Measurements from ENCODE around the gene LRCH4. TPM values are rescaled to one million over a fixed set of nuclear protein-coding genes. Genes with fewer than 3 reads are reported as not detected.
"Not testable (repeated sequence)": the region's sequence is repeated elsewhere in the genome, so short reads cannot be mapped to it uniquely, and the experiment has no call there.

The LRCH4 gene
- total RNA-seq, 2 donors from 2014 or later, result 99.8 to 131 TPM

GRCh38 chr7:100538654-100539435, 47.1 kb downstream of the LRCH4 start, which contains the start of gene AGFG2:
Gene AGFG2 (plus strand): TSS chr7:100539203. CDS start chr7:100539347, 144 bp downstream.
- no peaks in the 10 kb centered on the region for H3K27me3 ChIP-seq (replicated peaks; ENCODE audit: insufficient read depth)
- H3K4me1 ChIP-seq (ENCODE audit: control insufficient read depth in 1 of 2, low read depth in 2 of 2), result peaks cover 6 to 28% of the 10 kb centered on the region in 2 donors
- no peaks in the 10 kb centered on the region for H3K36me3 ChIP-seq
- peak within 1 kb of the TSS; percentile 72 to 74 for H3K27ac ChIP-seq
- ATAC-seq (ENCODE audit: insufficient number of reproducible peaks, low FRiP score, low read depth) (peak; percentile 98), DNase-seq (ENCODE audit: low spot score) (peak; percentile 100)
- no peaks in the 10 kb centered on the region for H3K9me3 ChIP-seq
- peak within 1 kb of the TSS; percentile 87 for H3K4me3 ChIP-seq
- TF ChIP-seq, protein P1, sequence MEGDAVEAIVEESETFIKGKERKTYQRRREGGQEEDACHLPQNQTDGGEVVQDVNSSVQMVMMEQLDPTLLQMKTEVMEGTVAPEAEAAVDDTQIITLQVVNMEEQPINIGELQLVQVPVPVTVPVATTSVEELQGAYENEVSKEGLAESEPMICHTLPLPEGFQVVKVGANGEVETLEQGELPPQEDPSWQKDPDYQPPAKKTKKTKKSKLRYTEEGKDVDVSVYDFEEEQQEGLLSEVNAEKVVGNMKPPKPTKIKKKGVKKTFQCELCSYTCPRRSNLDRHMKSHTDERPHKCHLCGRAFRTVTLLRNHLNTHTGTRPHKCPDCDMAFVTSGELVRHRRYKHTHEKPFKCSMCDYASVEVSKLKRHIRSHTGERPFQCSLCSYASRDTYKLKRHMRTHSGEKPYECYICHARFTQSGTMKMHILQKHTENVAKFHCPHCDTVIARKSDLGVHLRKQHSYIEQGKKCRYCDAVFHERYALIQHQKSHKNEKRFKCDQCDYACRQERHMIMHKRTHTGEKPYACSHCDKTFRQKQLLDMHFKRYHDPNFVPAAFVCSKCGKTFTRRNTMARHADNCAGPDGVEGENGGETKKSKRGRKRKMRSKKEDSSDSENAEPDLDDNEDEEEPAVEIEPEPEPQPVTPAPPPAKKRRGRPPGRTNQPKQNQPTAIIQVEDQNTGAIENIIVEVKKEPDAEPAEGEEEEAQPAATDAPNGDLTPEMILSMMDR (IDR thresholded peaks at IDR 0.05), result no peak

GRCh38 chr7:100538348-100538653, 47.6 kb downstream of the LRCH4 start:
- TF ChIP-seq, protein P1 (IDR thresholded peaks at IDR 0.05), result no peak
- Histone ChIP-seq H3K36me3 (no peaks in the 10 kb centered on the region), H3K27me3 (replicated peaks; ENCODE audit: insufficient read depth) (no peaks in the 10 kb centered on the region), H3K4me3 (peak overlapping the region; percentile 58), H3K27ac (peak overlapping the region in 1 of 2 donors; percentile 74), H3K4me1 (ENCODE audit: control insufficient read depth in 1 of 2, low read depth in 2 of 2) (peaks cover 5 to 25% of the 10 kb centered on the region in 2 donors), H3K9me3 (no peaks in the 10 kb centered on the region)
- ATAC-seq (ENCODE audit: insufficient number of reproducible peaks, low FRiP score, low read depth) (no peak), DNase-seq (ENCODE audit: low spot score) (no peak)

- not testable (repeated sequence) for H3K36me3 ChIP-seq; H3K27ac ChIP-seq; H3K4me3 ChIP-seq; H3K27me3 ChIP-seq (replicated peaks; ENCODE audit: insufficient read depth); H3K9me3 ChIP-seq; DNase-seq (ENCODE audit: low spot score); ATAC-seq (ENCODE audit: insufficient number of reproducible peaks, low FRiP score, low read depth)
- H3K4me1 ChIP-seq (ENCODE audit: control insufficient read depth in 1 of 2, low read depth in 2 of 2), result peaks cover 5 to 25% of the 10 kb centered on the region in 2 donors
Observed at GRCh38 chr7:100536695-100537094, 49.2 kb downstream of the LRCH4 start.

GRCh38 chr7:100535982-100536381, 49.9 kb downstream of the LRCH4 start:
- ATAC-seq (ENCODE audit: insufficient number of reproducible peaks, low FRiP score, low read depth); DNase-seq (ENCODE audit: low spot score); H3K27me3 ChIP-seq (replicated peaks; ENCODE audit: insufficient read depth): not testable (repeated sequence)

GRCh38 chr7:100532165-100533022, 53.5 kb downstream of the LRCH4 start:
- ATAC-seq (ENCODE audit: insufficient number of reproducible peaks, low FRiP score, low read depth) (no peak), DNase-seq (ENCODE audit: low spot score) (no peak)
- Histone ChIP-seq H3K4me1 (ENCODE audit: control insufficient read depth in 1 of 2, low read depth in 2 of 2) (no peaks in the 10 kb centered on the region), H3K27me3 (replicated peaks; ENCODE audit: insufficient read depth) (no peaks in the 10 kb centered on the region), H3K27ac (no peak overlapping the region), H3K4me3 (no peak overlapping the region), H3K9me3 (no peaks in the 10 kb centered on the region), H3K36me3 (no peaks in the 10 kb centered on the region)
- TF ChIP-seq, protein P1 (IDR thresholded peaks at IDR 0.05), result no peak

More at GRCh38 chr7:100535982-100536381, 49.9 kb downstream of the LRCH4 start:
- not testable (repeated sequence) for H3K4me3 ChIP-seq, H3K36me3 ChIP-seq, H3K27ac ChIP-seq, H3K9me3 ChIP-seq
- peaks cover 5 to 18% of the 10 kb centered on the region in 2 donors for H3K4me1 ChIP-seq (ENCODE audit: control insufficient read depth in 1 of 2, low read depth in 2 of 2)

GRCh38 chr7:100528108-100528866, 57.6 kb downstream of the LRCH4 start:
- not testable (repeated sequence) for H3K27ac ChIP-seq; H3K4me1 ChIP-seq (ENCODE audit: control insufficient read depth in 1 of 2, low read depth in 2 of 2); H3K9me3 ChIP-seq; H3K4me3 ChIP-seq; DNase-seq (ENCODE audit: low spot score); ATAC-seq (ENCODE audit: insufficient number of reproducible peaks, low FRiP score, low read depth); H3K36me3 ChIP-seq; H3K27me3 ChIP-seq (replicated peaks; ENCODE audit: insufficient read depth)

Other genes starting within 250 kb of the LRCH4 start
- gene PILRB, start 228.0 kb downstream of the LRCH4 start, total RNA-seq, result 100 to 1,000 TPM in 1 of 2 donors, 10 to 100 TPM in 1; 88.4 to 100 TPM
- gene PILRA, start 212.6 kb downstream of the LRCH4 start, total RNA-seq, result 1 to 10 TPM; 5.0 to 8.5 TPM
- gene ZCWPW1, start 157.4 kb downstream of the LRCH4 start, total RNA-seq, result 1 to 10 TPM; 3.1 to 3.5 TPM
- gene MEPCE, start 156.3 kb downstream of the LRCH4 start, total RNA-seq, result 10 to 100 TPM; 27.2 to 27.8 TPM
- gene PPP1R35, start 149.6 kb downstream of the LRCH4 start, total RNA-seq, result 10 to 100 TPM; 29.5 to 54.7 TPM
- gene SPACDR, start 121.9 kb downstream of the LRCH4 start, total RNA-seq, result not detected
- 10 to 100 TPM; 25.7 to 45.5 TPM for gene TSC22D4, start 106.9 kb downstream of the LRCH4 start, total RNA-seq
- under 1 TPM; 0.92 to 0.95 TPM for gene NYAP1, start 102.2 kb downstream of the LRCH4 start, total RNA-seq
- gene AGFG2, start 46.9 kb downstream of the LRCH4 start, total RNA-seq, result 10 to 100 TPM; 39.4 to 51.6 TPM
- 1 to 10 TPM in 1 of 2 donors, under 1 TPM in 1; 0.81 to 1.1 TPM for gene SAP25, start 12.2 kb downstream of the LRCH4 start, total RNA-seq
- gene FBXO24, start 199 bp upstream of the LRCH4 start, total RNA-seq, result not detected
- gene PCOLCE, start 16.2 kb upstream of the LRCH4 start, total RNA-seq, result 100 to 1,000 TPM; 130 to 140 TPM
- gene MOSPD3, start 26.4 kb upstream of the LRCH4 start, total RNA-seq, result 10 to 100 TPM in 1 of 2 donors, 1 to 10 TPM in 1; 9.2 to 29.6 TPM
- 1 to 10 TPM in 1 of 2 donors, under 1 TPM in 1; 0.35 to 1.9 TPM for gene TFR2, start 55.4 kb upstream of the LRCH4 start, total RNA-seq
- gene ACTL6B, start 70.3 kb upstream of the LRCH4 start, total RNA-seq, result not detected
- gene GNB2, start 87.6 kb upstream of the LRCH4 start, total RNA-seq, result 100 to 1,000 TPM; 176 to 255 TPM
- gene GIGYF1, start 108.1 kb upstream of the LRCH4 start, total RNA-seq, result 10 to 100 TPM; 35.7 to 40.7 TPM
- gene POP7, start 120.0 kb upstream of the LRCH4 start, total RNA-seq, result 10 to 100 TPM; 19.6 to 21.0 TPM
- not detected for gene EPO, start 134.3 kb upstream of the LRCH4 start, total RNA-seq
- gene ZAN, start 147.5 kb upstream of the LRCH4 start, total RNA-seq, result not detected
- gene EPHB4, start 241.4 kb upstream of the LRCH4 start, total RNA-seq, result 10 to 100 TPM; 20.5 to 29.4 TPM